RWPE1 (cell line): Measurements from ENCODE around the gene ATL1.

ENCODE experiments used
- CTCF ChIA-PET: fragments of 350-600 bp; sonication (Branson Sonifier 250); formaldehyde crosslinking; extraction: SDS; loops from one replicate; lab custom pipeline; 2021; lab: Yijun Ruan, JAX
- POLR2A ChIA-PET: fragments of 400-600 bp; formaldehyde crosslinking; extraction: SDS; loops from one replicate; lab custom pipeline; 2020; ENCODE audit warnings: antibody characterized with exemption; ENCODE audit not compliant: low non-redundant PET; lab: Yijun Ruan, JAX
- DNase-seq: peaks from one replicate; pipeline ENCODE4 v3.0.0; 2012; ENCODE audit warnings: low spot score
- H3K27ac ChIP-seq: fragments of 450-650 bp; 2 replicates; pipeline ENCODE4 v1.5.1; 2017
- CTCF ChIP-seq: fragments of 450-650 bp; conservative IDR thresholded peaks from 2 replicates; pipeline ENCODE4 v1.5.1; 2017; ENCODE audit warnings: low read depth, mild to moderate bottlenecking

Gene ATL1

GRCh38 chr14:50521912-50522341 lies 38.0 kb upstream of the ATL1 start:
- POLR2A ChIA-PET = no interaction called here
- TF ChIP-seq CTCF = no peak
- H3K27ac ChIP-seq = no peak overlapping the region
- CTCF ChIA-PET = interaction anchor here (0.6 kb wide), 2 partner anchors 60 to 122 kb away, joined by 3 read pairs; no protein-coding TSS in a partner anchor
- no peak for DNase-seq

- TF ChIP-seq CTCF = no peak
- ChIA-PET CTCF (interaction anchor here (0.7 kb wide), 1 partner anchor 46 kb away, joined by 5 read pairs; no protein-coding TSS in a partner anchor), POLR2A (no interaction called here)
- no peak for DNase-seq
- H3K27ac ChIP-seq = 0 out of 2 replicates have a peak overlapping the region, but pooled peaks have one; percentile 25
Measured at GRCh38 chr14:50523271-50524041, 36.5 kb upstream of the ATL1 start.

GRCh38 chr14:50524060-50524459 lies 35.9 kb upstream of the ATL1 start:
- no peak for DNase-seq
- ChIA-PET CTCF (interaction anchor here (0.7 kb wide), 1 partner anchor 46 kb away, joined by 5 read pairs; no protein-coding TSS in a partner anchor), POLR2A (no interaction called here)
- TF ChIP-seq CTCF = no peak
- no peak overlapping the region for H3K27ac ChIP-seq

DNA sequence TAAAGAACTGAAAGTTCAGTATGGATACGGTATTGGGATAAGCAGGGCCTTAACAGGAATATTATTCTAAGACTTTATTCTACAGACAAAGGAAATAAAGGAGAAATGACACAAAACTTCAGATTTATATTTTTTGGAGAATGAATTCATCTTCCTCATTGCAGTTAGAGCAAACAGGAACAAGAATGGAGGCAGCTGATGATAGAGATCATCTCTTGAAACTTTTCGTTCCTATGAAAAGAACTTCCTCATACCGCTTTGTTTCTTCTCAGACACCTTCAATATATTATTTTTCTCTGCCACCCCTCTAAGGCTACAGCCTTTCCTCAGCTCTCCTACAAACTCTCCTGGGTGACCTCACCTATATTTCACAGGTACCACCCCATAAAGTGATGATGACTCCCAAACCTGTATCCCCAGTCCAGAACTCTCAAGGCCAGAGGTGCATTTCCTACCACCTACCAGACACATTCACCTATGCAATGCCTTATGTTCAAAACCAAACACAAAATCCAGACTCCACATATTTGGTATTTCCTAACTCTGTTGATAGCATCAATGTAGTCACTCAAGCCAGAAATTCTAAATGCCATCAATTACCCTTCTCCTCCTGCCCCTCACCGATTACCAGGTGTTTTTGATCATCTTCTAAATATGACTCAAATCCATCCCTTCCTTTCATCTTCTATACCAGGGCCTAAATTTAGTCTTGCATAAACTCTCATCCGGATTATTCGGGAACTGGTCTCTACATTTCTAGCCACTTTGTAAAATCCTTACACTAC lies 35.0 kb upstream of the ATL1 start:
- no peak for DNase-seq
- no peak for TF ChIP-seq CTCF
- CTCF ChIA-PET = interaction anchor here (0.6 kb wide), 1 partner anchor 1722 kb away, joined by 3 read pairs; no protein-coding TSS in a partner anchor
- POLR2A ChIA-PET = no interaction called here
- no peak overlapping the region for H3K27ac ChIP-seq

DNA sequence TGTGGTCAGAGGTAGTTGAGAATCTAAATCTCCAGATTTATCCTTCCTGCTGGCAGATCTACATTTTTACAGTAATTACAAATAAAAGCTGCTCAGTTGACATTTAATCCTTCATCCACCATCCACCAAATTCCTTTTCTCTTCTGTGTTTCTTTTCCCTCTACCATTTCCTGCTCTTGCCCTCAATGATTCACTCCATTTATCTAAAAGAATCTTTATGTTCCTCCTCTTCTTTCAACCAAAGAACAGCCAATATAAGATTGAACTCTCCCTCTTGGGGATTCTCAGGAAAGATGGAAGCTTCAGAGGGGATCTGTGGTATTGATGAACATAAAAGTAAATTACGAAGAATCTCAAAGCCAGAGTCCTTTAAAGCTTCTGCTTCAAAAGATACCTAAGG lies 31.9 kb upstream of the ATL1 start:
- no peak for TF ChIP-seq CTCF
- H3K27ac ChIP-seq = no peak overlapping the region
- DNase-seq = no peak
- ChIA-PET CTCF (interaction anchor here (0.7 kb wide), 1 partner anchor 298 kb away, joined by 4 read pairs; no protein-coding TSS in a partner anchor), POLR2A (no interaction called here)
